ENCODE measurements around the gene HAT1. TPM values are rescaled to one million over a fixed set of nuclear protein-coding genes. Genes with fewer than 3 reads are reported as not detected.

HAT1 gene
- total RNA-seq, 1 experiment from 2014 or later, result 56.8 TPM

DNA sequence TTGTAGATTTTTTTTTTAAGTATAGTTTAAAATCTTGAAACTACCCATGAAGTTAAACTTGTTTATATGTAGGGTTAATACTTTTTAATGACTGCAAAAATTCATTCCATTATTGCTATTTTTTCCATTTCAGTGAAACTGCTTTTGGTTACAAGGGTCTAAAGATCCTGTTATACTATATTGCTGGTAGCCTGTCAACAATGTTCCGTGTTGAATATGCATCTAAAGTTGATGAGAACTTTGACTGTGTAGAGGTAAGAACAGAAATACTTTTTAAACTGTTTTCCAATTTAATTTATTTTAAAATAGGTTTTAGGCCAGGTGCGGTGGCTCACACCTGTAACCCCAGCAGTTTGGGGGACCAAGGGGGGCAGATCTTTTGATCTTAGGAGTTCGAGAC is 30.5 kb downstream of the HAT1 start:
- H2AFZ ChIP-seq (ENCODE audit: low read length), result no peak overlapping the region
- H4K20me1 ChIP-seq (ENCODE audit: insufficient read depth, low read depth, low read length), result no peaks in the 10 kb centered on the region
- H3K4me1 ChIP-seq (ENCODE audit: low read length), result no peaks in the 10 kb centered on the region
- H3K9ac ChIP-seq (ENCODE audit: low read length), result no peak overlapping the region
- no peaks in the 10 kb centered on the region for H3K9me3 ChIP-seq (ENCODE audit: low read length)
- H3K9me2 ChIP-seq (replicated peaks; ENCODE audit: insufficient read depth, low read length), result no peaks in the 10 kb centered on the region; the same call in 1 of the 2 replicates
- H3K36me3 ChIP-seq (ENCODE audit: insufficient read depth, low read length), result peaks cover 19% of the 10 kb centered on the region
- no peak for DNase-seq
- no peak overlapping the region for H3K4me3 ChIP-seq (ENCODE audit: low read length)
- H3K27me3 ChIP-seq (ENCODE audit: low read length), result no peaks in the 10 kb centered on the region
- H3K27ac ChIP-seq (ENCODE audit: low read length), result no peak overlapping the region
- peaks cover 55% of the 10 kb centered on the region for H3K79me2 ChIP-seq (ENCODE audit: low read length)
- no peak overlapping the region for H3K4me2 ChIP-seq (ENCODE audit: low read depth, low read length, poor library complexity, severe bottlenecking)

- Histone ChIP-seq H3K4me1 (ENCODE audit: low read length) (no peaks in the 10 kb centered on the region; the same call in 1 of the 2 replicates), H2AFZ (ENCODE audit: low read length) (no peak overlapping the region), H3K4me2 (ENCODE audit: low read depth, low read length, poor library complexity, severe bottlenecking) (no peak overlapping the region), H3K36me3 (ENCODE audit: insufficient read depth, low read length) (peaks cover 16% of the 10 kb centered on the region), H3K4me3 (ENCODE audit: low read length) (no peak overlapping the region), H3K27me3 (ENCODE audit: low read length) (no peaks in the 10 kb centered on the region), H3K27ac (ENCODE audit: low read length) (no peak overlapping the region), H3K9me2 (replicated peaks; ENCODE audit: insufficient read depth, low read length) (no peaks in the 10 kb centered on the region; the same call in 1 of the 2 replicates), H4K20me1 (ENCODE audit: insufficient read depth, low read depth, low read length) (no peaks in the 10 kb centered on the region), H3K9me3 (ENCODE audit: low read length) (no peaks in the 10 kb centered on the region), H3K79me2 (ENCODE audit: low read length) (peaks cover 62% of the 10 kb centered on the region), H3K9ac (ENCODE audit: low read length) (no peak overlapping the region)
- DNase-seq, result no peak
These were observed 34.0 kb downstream of the HAT1 start for GRCh38 chr2:171956135-171956825.

- no peaks in the 10 kb centered on the region for H3K27me3 ChIP-seq (ENCODE audit: low read length)
- no peaks in the 10 kb centered on the region; the same call in 1 of the 2 replicates for H3K4me1 ChIP-seq (ENCODE audit: low read length)
- H4K20me1 ChIP-seq (ENCODE audit: insufficient read depth, low read depth, low read length), result no peaks in the 10 kb centered on the region
- peak; percentile 63 for DNase-seq
- no peak overlapping the region for H2AFZ ChIP-seq (ENCODE audit: low read length)
- H3K27ac ChIP-seq (ENCODE audit: low read length), result no peak overlapping the region
- H3K9me2 ChIP-seq (replicated peaks; ENCODE audit: insufficient read depth, low read length), result no peaks in the 10 kb centered on the region; the same call in 1 of the 2 replicates
- peaks cover 15% of the 10 kb centered on the region for H3K36me3 ChIP-seq (ENCODE audit: insufficient read depth, low read length)
- no peaks in the 10 kb centered on the region for H3K9me3 ChIP-seq (ENCODE audit: low read length)
- no peak overlapping the region for H3K9ac ChIP-seq (ENCODE audit: low read length)
- peaks cover 63% of the 10 kb centered on the region for H3K79me2 ChIP-seq (ENCODE audit: low read length)
- H3K4me3 ChIP-seq (ENCODE audit: low read length), result no peak overlapping the region
- H3K4me2 ChIP-seq (ENCODE audit: low read depth, low read length, poor library complexity, severe bottlenecking), result no peak overlapping the region
These were observed 34.8 kb downstream of the HAT1 start for GRCh38 chr2:171957061-171957460.

DNA sequence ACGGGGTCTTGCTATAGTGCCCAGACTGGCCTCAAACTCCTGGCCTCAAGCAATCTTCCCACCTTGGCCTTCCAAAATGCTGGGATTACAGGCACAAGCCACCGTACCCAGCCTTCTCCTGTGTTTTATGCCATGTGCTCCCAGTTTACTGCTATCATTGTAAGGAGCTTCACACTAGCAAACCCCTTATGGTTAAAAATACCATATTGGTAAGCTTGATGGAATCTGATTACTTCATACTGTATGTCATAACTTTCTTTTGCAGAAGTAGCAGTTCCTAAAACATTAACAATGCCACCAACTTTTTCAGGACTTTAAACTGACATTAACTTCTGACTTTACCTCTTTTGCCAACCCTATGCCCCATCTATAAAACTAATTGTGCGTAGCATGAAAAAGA is 36.2 kb downstream of the HAT1 start:
- no peaks in the 10 kb centered on the region for H3K9me2 ChIP-seq (replicated peaks; ENCODE audit: insufficient read depth, low read length)
- H3K36me3 ChIP-seq (ENCODE audit: insufficient read depth, low read length), result peaks cover 3% of the 10 kb centered on the region; the same call in 1 of the 2 replicates
- H3K4me1 ChIP-seq (ENCODE audit: low read length), result no peaks in the 10 kb centered on the region; the same call in 1 of the 2 replicates
- H3K9me3 ChIP-seq (ENCODE audit: low read length), result no peaks in the 10 kb centered on the region
- no peaks in the 10 kb centered on the region for H3K27me3 ChIP-seq (ENCODE audit: low read length)
- no peak overlapping the region for H3K27ac ChIP-seq (ENCODE audit: low read length)
- H3K9ac ChIP-seq (ENCODE audit: low read length), result no peak overlapping the region
- no peak for DNase-seq
- H4K20me1 ChIP-seq (ENCODE audit: insufficient read depth, low read depth, low read length), result no peaks in the 10 kb centered on the region
- no peak overlapping the region for H2AFZ ChIP-seq (ENCODE audit: low read length)
- H3K4me2 ChIP-seq (ENCODE audit: low read depth, low read length, poor library complexity, severe bottlenecking), result no peak overlapping the region
- peaks cover 62% of the 10 kb centered on the region for H3K79me2 ChIP-seq (ENCODE audit: low read length)
- H3K4me3 ChIP-seq (ENCODE audit: low read length), result no peak overlapping the region

DNA sequence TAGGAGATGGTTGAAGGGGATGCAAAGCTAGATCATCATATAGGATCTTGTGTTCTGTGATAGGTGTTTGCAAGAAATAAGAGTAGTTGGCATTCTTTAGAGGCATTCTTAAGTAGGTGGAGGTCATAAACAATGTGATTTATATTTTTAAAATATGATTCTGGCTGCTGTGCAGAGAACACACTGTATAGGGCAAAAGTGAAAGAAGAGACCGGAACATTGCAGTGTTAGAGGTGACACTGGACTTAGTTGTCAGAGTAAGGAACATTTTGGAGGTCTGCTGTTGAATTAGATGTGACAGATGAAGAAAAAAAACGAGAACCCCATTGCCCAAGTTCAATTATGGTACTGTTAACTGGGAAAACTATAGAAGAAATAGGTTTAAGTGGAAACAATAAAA is 37.7 kb downstream of the HAT1 start:
- Histone ChIP-seq H3K79me2 (ENCODE audit: low read length) (peaks cover 72% of the 10 kb centered on the region), H3K9me2 (replicated peaks; ENCODE audit: insufficient read depth, low read length) (no peaks in the 10 kb centered on the region), H3K27ac (ENCODE audit: low read length) (no peak overlapping the region), H3K36me3 (ENCODE audit: insufficient read depth, low read length) (no peaks in the 10 kb centered on the region; the same call in 1 of the 2 replicates), H3K4me2 (ENCODE audit: low read depth, low read length, poor library complexity, severe bottlenecking) (no peak overlapping the region), H3K4me3 (ENCODE audit: low read length) (no peak overlapping the region), H3K4me1 (ENCODE audit: low read length) (no peaks in the 10 kb centered on the region; the same call in 1 of the 2 replicates), H4K20me1 (ENCODE audit: insufficient read depth, low read depth, low read length) (no peaks in the 10 kb centered on the region), H3K9me3 (ENCODE audit: low read length) (no peaks in the 10 kb centered on the region), H2AFZ (ENCODE audit: low read length) (no peak overlapping the region), H3K9ac (ENCODE audit: low read length) (no peak overlapping the region), H3K27me3 (ENCODE audit: low read length) (no peaks in the 10 kb centered on the region)
- no peak for DNase-seq

GRCh38 chr2:171960570-171960969 is 38.3 kb downstream of the HAT1 start:
- H3K9me2 ChIP-seq (replicated peaks; ENCODE audit: insufficient read depth, low read length), result no peaks in the 10 kb centered on the region
- H3K4me1 ChIP-seq (ENCODE audit: low read length), result no peaks in the 10 kb centered on the region; the same call in 1 of the 2 replicates
- H3K9me3 ChIP-seq (ENCODE audit: low read length), result no peaks in the 10 kb centered on the region
- peaks cover 73% of the 10 kb centered on the region for H3K79me2 ChIP-seq (ENCODE audit: low read length)
- H4K20me1 ChIP-seq (ENCODE audit: insufficient read depth, low read depth, low read length), result no peaks in the 10 kb centered on the region
- no peak overlapping the region for H3K4me2 ChIP-seq (ENCODE audit: low read depth, low read length, poor library complexity, severe bottlenecking)
- H3K4me3 ChIP-seq (ENCODE audit: low read length), result no peak overlapping the region
- H3K36me3 ChIP-seq (ENCODE audit: insufficient read depth, low read length), result peaks cover 4% of the 10 kb centered on the region; the same call in 1 of the 2 replicates
- H3K9ac ChIP-seq (ENCODE audit: low read length), result no peak overlapping the region
- H3K27me3 ChIP-seq (ENCODE audit: low read length), result no peaks in the 10 kb centered on the region
- DNase-seq, result no peak
- no peak overlapping the region for H3K27ac ChIP-seq (ENCODE audit: low read length)
- no peak overlapping the region for H2AFZ ChIP-seq (ENCODE audit: low read length)

- no peak overlapping the region for H2AFZ ChIP-seq (ENCODE audit: low read length)
- H3K36me3 ChIP-seq (ENCODE audit: insufficient read depth, low read length), result peaks cover 27% of the 10 kb centered on the region
- no peak for DNase-seq
- no peaks in the 10 kb centered on the region; the same call in 1 of the 2 replicates for H3K4me1 ChIP-seq (ENCODE audit: low read length)
- H3K27ac ChIP-seq (ENCODE audit: low read length), result no peak overlapping the region
- H3K9me2 ChIP-seq (replicated peaks; ENCODE audit: insufficient read depth, low read length), result no peaks in the 10 kb centered on the region
- no peak overlapping the region for H3K4me2 ChIP-seq (ENCODE audit: low read depth, low read length, poor library complexity, severe bottlenecking)
- H3K27me3 ChIP-seq (ENCODE audit: low read length), result no peaks in the 10 kb centered on the region
- no peaks in the 10 kb centered on the region for H3K9me3 ChIP-seq (ENCODE audit: low read length)
- no peak overlapping the region for H3K4me3 ChIP-seq (ENCODE audit: low read length)
- peaks cover 63% of the 10 kb centered on the region for H3K79me2 ChIP-seq (ENCODE audit: low read length)
- no peaks in the 10 kb centered on the region for H4K20me1 ChIP-seq (ENCODE audit: insufficient read depth, low read depth, low read length)
- no peak overlapping the region for H3K9ac ChIP-seq (ENCODE audit: low read length)
These were observed 40.9 kb downstream of the HAT1 start for GRCh38 chr2:171963198-171963597.

- no peak for DNase-seq
- Histone ChIP-seq H3K4me2 (ENCODE audit: low read depth, low read length, poor library complexity, severe bottlenecking) (no peak overlapping the region), H3K79me2 (ENCODE audit: low read length) (peaks cover 60% of the 10 kb centered on the region), H3K9ac (ENCODE audit: low read length) (no peak overlapping the region), H3K9me3 (ENCODE audit: low read length) (no peaks in the 10 kb centered on the region), H3K27ac (ENCODE audit: low read length) (no peak overlapping the region), H3K27me3 (ENCODE audit: low read length) (no peaks in the 10 kb centered on the region), H4K20me1 (ENCODE audit: insufficient read depth, low read depth, low read length) (no peaks in the 10 kb centered on the region), H3K9me2 (replicated peaks; ENCODE audit: insufficient read depth, low read length) (no peaks in the 10 kb centered on the region), H2AFZ (ENCODE audit: low read length) (no peak overlapping the region), H3K4me1 (ENCODE audit: low read length) (no peaks in the 10 kb centered on the region; the same call in 1 of the 2 replicates), H3K4me3 (ENCODE audit: low read length) (no peak overlapping the region), H3K36me3 (ENCODE audit: insufficient read depth, low read length) (peaks cover 38% of the 10 kb centered on the region)
These were observed 42.0 kb downstream of the HAT1 start for GRCh38 chr2:171964308-171964707.
